Activated CD8-positive, alpha-beta T cell treated with anti-CD3 and anti-CD28 coated beads for 36 hours (primary cell): ENCODE data around the gene SIGLEC12. TPM values are rescaled to one million over a fixed set of nuclear protein-coding genes. Genes with fewer than 3 reads are reported as not detected.

ENCODE experiments used
- ATAC-seq: fragments of 200-7000 bp; cut with Tn5 transposase; one replicate; pipeline ENCODE4 v1.10.0; 2021; ENCODE audit warnings: mild to moderate bottlenecking, moderate library complexity
- CTCF ChIA-PET: fragments of 350-600 bp; sonication (Branson Sonifier 250); formaldehyde crosslinking; loops from one replicate; lab custom pipeline; 2021; ENCODE audit warnings: antibody characterized with exemption; lab: Charles Lee
- POLR2A ChIA-PET: fragments of 350-600 bp; sonication (Branson Sonifier 250); formaldehyde crosslinking; loops from one replicate; lab custom pipeline; 2021; ENCODE audit warnings: antibody characterized with exemption; lab: Charles Lee
- DNase-seq: peaks from one replicate; pipeline ENCODE4 v3.0.0-alpha.2; 2020
- H3K27ac Mint-ChIP-seq: one replicate; pipeline ENCODE4 v1.8.0; 2021; ENCODE audit warnings: mild to moderate bottlenecking, mixed read lengths
- H3K27me3 Mint-ChIP-seq: one replicate; pipeline ENCODE4 v1.8.0; 2021; ENCODE audit warnings: mixed read lengths
- H3K36me3 Mint-ChIP-seq: one replicate; pipeline ENCODE4 v1.8.0; 2021; ENCODE audit warnings: low read depth, mixed read lengths
- H3K4me1 Mint-ChIP-seq: one replicate; pipeline ENCODE4 v1.8.0; 2021; ENCODE audit warnings: low read depth, mixed read lengths
- H3K4me3 Mint-ChIP-seq: one replicate; pipeline ENCODE4 v1.8.0; 2021; ENCODE audit warnings: mild to moderate bottlenecking, moderate library complexity, mixed read lengths
- H3K9me3 Mint-ChIP-seq: one replicate; pipeline ENCODE4 v1.8.0; 2021; ENCODE audit warnings: mixed read lengths
- intact Hi-C: fragments of 100-400 bp; cut with micrococcal nuclease; formaldehyde crosslinking; loops from one replicate; pipeline ENCODE4 v1.10.0; 2022
- total RNA-seq, 2 experiments: library from RNA; stranded (reverse); gene quantifications; one replicate each; pipeline ENCODE4 v1.2.3, GENCODE V29; 2021
- TF ChIP-seq, protein P1 (sequence below): fragments of 200-600 bp; IDR thresholded peaks from one replicate; pipeline ENCODE4 v1.8.0; 2022; ENCODE audit warnings: antibody characterized with exemption, mild to moderate bottlenecking

SIGLEC12 gene
- total RNA-seq, 2 experiments from 2014 or later, result 0.34 to 0.43 TPM

DNA sequence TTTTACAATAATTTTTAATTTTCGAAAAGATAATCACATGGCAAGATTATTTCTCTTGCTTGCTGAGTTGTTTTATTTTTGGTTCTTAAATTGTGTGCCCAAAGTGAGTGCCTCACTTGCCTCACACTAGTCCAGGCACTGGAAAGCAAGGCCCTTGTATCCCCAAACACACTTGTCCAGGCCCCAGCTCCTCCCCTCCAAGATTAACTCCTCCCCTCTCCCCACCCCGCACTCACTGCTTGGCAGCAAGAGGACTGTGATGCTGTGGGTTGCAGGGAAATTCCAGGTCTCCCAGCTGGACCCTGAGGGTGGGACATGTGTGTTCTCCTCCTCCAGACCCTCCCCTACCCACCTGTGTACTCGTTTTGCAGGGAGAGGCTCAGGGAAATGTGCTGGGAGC lies 3.9 kb downstream of the SIGLEC12 start:
- no peak for DNase-seq
- TF ChIP-seq, protein P1, sequence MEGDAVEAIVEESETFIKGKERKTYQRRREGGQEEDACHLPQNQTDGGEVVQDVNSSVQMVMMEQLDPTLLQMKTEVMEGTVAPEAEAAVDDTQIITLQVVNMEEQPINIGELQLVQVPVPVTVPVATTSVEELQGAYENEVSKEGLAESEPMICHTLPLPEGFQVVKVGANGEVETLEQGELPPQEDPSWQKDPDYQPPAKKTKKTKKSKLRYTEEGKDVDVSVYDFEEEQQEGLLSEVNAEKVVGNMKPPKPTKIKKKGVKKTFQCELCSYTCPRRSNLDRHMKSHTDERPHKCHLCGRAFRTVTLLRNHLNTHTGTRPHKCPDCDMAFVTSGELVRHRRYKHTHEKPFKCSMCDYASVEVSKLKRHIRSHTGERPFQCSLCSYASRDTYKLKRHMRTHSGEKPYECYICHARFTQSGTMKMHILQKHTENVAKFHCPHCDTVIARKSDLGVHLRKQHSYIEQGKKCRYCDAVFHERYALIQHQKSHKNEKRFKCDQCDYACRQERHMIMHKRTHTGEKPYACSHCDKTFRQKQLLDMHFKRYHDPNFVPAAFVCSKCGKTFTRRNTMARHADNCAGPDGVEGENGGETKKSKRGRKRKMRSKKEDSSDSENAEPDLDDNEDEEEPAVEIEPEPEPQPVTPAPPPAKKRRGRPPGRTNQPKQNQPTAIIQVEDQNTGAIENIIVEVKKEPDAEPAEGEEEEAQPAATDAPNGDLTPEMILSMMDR, result no peak
- H3K36me3 Mint-ChIP-seq, result no peaks in the 10 kb centered on the region
- H3K27me3 Mint-ChIP-seq, result peaks cover 18% of the 10 kb centered on the region
- H3K4me3 Mint-ChIP-seq, result no peak overlapping the region
- no peak overlapping the region for H3K27ac Mint-ChIP-seq
- no peak for ATAC-seq
- H3K4me1 Mint-ChIP-seq, result peaks cover 16% of the 10 kb centered on the region
- intact Hi-C loops, result no loop called here
- POLR2A ChIA-PET, result no interaction called here
- no peaks in the 10 kb centered on the region for H3K9me3 Mint-ChIP-seq
- CTCF ChIA-PET, result interaction anchor here (1.5 to 2.0 kb wide), 2 partner anchors 18 to 24 kb away, joined by 4 to 9 read pairs; no protein-coding TSS in a partner anchor

DNA sequence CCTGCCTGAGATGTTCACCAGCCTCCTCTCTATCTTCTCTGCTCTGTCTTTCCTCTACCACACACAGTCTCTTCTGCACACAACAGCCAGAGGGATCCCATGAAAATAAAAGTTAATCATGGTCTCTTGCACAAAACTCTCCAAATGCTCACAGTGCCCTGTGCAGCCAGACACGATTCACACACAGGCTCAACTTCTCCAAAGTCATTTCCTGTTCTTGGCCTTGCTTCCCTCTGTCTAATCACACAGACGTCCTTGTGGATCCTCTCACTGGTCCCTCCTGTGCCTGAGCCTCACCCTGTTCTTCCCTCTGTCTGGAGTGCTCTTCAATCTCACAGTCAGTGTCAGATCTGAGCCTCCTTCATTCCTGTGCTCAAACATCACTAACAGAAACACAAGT lies 7.8 kb downstream of the SIGLEC12 start:
- DNase-seq (no peak), ATAC-seq (no peak)
- no peaks in the 10 kb centered on the region for H3K9me3 Mint-ChIP-seq
- POLR2A ChIA-PET, result no interaction called here
- intact Hi-C loops, result no loop called here
- no peak overlapping the region for H3K27ac Mint-ChIP-seq
- peaks cover 12% of the 10 kb centered on the region for H3K4me1 Mint-ChIP-seq
- H3K27me3 Mint-ChIP-seq, result peaks cover 21% of the 10 kb centered on the region
- CTCF ChIA-PET, result no interaction called here
- TF ChIP-seq, protein P1, result no peak
- H3K36me3 Mint-ChIP-seq, result no peaks in the 10 kb centered on the region
- no peak overlapping the region for H3K4me3 Mint-ChIP-seq

DNA sequence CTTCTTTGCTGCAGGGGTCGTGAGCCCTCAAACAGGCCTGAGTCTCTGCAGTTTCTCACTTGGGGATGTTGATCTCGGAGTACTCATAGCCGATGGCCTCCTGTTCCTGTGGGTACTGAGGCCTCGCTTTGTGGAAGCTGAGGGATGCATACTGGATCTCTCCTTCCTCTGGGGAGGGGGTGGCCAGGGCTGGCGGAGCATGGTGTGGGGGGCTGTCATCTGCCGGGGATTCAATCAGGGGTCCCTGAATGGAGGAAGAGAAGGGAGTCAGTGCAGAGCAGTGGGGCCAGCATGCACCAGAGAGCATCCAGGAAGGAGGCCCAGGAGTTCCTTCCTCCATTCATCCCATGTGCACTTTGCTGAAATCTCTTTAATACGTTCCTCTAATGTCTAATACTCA lies 10.0 kb downstream of the SIGLEC12 start:
- DNase-seq (no peak), ATAC-seq (no peak)
- TF ChIP-seq, protein P1, result no peak
- peaks cover 19% of the 10 kb centered on the region for H3K27me3 Mint-ChIP-seq
- ChIA-PET CTCF (interaction anchor here (0.6 kb wide), 1 partner anchor 219 kb away, joined by 3 read pairs; no protein-coding TSS in a partner anchor), POLR2A (no interaction called here)
- no peaks in the 10 kb centered on the region for H3K9me3 Mint-ChIP-seq
- H3K4me1 Mint-ChIP-seq, result peaks cover 21% of the 10 kb centered on the region
- intact Hi-C loops, result no loop called here
- H3K4me3 Mint-ChIP-seq, result no peak overlapping the region
- no peak overlapping the region for H3K27ac Mint-ChIP-seq
- H3K36me3 Mint-ChIP-seq, result no peaks in the 10 kb centered on the region

DNA sequence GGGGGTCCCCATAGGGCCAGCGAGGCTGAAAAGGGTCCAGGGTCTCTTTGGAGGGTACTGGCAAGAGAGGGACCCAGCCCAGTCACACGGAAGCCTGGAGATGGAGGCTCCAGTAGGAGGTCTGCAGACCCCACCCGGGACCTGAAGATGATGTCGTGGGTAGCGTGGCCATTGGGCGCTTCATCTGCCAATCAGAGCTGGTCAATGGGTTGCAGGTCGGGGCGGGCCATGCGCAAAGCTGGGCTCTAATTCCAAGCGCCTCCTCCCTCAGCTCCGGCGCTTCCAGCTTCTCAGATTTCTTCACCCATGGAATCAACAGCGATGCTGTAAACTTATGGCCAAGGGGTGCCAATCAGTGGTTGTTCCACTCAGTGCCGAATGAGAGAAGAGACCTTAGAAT lies 10.9 kb downstream of the SIGLEC12 start:
- Mint-ChIP-seq H3K4me1 (peaks cover 21% of the 10 kb centered on the region), H3K9me3 (peaks cover 2% of the 10 kb centered on the region), H3K4me3 (no peak overlapping the region), H3K27me3 (peaks cover 18% of the 10 kb centered on the region), H3K27ac (no peak overlapping the region), H3K36me3 (no peaks in the 10 kb centered on the region)
- ATAC-seq (no peak), DNase-seq (no peak)
- intact Hi-C loops, result no loop called here
- ChIA-PET POLR2A (no interaction called here), CTCF (no interaction called here)
- TF ChIP-seq, protein P1, result no peak

DNA sequence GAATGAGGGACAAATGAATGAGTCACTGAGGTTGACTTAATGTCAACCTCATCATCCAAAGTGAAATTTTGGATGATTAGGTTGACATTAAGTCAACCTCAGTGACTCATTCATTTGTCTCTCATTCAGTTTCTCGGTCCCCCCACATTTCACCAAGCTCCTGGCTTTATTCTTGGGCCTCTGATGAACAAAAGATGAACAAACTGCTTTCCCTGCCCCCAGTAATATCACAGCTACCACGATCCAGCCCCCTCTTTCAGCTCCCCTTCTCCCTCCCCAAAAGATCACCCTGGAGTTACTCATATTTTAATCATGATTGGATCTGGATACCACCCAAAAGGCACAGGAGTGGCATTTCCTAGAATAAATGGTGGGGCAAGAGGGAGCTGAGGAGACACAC lies 12.5 kb downstream of the SIGLEC12 start:
- TF ChIP-seq, protein P1, result no peak
- H3K36me3 Mint-ChIP-seq, result no peaks in the 10 kb centered on the region
- H3K4me1 Mint-ChIP-seq, result peaks cover 21% of the 10 kb centered on the region
- ChIA-PET POLR2A (interaction anchor here (1.0 to 1.2 kb wide), 2 partner anchors 72 to 147 kb away, joined by 3 read pairs; partner anchors contain the start of gene SIGLEC10), CTCF (interaction anchor here (0.9 to 4.0 kb wide), 3 partner anchors 15 to 168 kb away, joined by 3 to 29 read pairs (median 4); no protein-coding TSS in a partner anchor)
- ATAC-seq, result peak; percentile 94
- peaks cover 2% of the 10 kb centered on the region for H3K9me3 Mint-ChIP-seq
- H3K4me3 Mint-ChIP-seq, result no peak overlapping the region
- intact Hi-C loops, result no loop called here
- H3K27me3 Mint-ChIP-seq, result peaks cover 23% of the 10 kb centered on the region
- peak; percentile 65 for DNase-seq
- H3K27ac Mint-ChIP-seq, result peak overlapping the region; percentile 72
